ENCODE measurements around the gene KAZN.

KAZN gene

GRCh38 chr1:14724678-14725077 lies 126.2 kb downstream of the KAZN start (continued):
- TF ChIP-seq CREB5 (CRISPR knock-in tag; IDR thresholded peaks at IDR 0.05; ENCODE audit: low read depth) (no peak), ZNF565 (CRISPR knock-in tag; conservative IDR thresholded peaks at IDR 0.05; ENCODE audit: low read depth) (no peak), ISL1 (CRISPR knock-in tag; IDR thresholded peaks at IDR 0.05) (no peak)

GRCh38 chr1:14725238-14725637 lies 126.8 kb downstream of the KAZN start:
- no peak for ATAC-seq
- TF ChIP-seq ZC3H10 (CRISPR knock-in tag; IDR thresholded peaks at IDR 0.05): no peak
- TF ChIP-seq BACH2 (CRISPR knock-in tag; IDR thresholded peaks at IDR 0.05; ENCODE audit: borderline replicate concordance): no peak
- no peak for TF ChIP-seq ISL1 (CRISPR knock-in tag; IDR thresholded peaks at IDR 0.05)
- TF ChIP-seq ZFP3 (CRISPR knock-in tag; IDR thresholded peaks at IDR 0.05): no peak
- TF ChIP-seq POU6F1 (CRISPR knock-in tag; IDR thresholded peaks at IDR 0.05; ENCODE audit: borderline replicate concordance, low read depth): no peak
- no peak for TF ChIP-seq ZNF8 (CRISPR knock-in tag; IDR thresholded peaks at IDR 0.05)
- TF ChIP-seq CSDC2 (CRISPR knock-in tag; IDR thresholded peaks at IDR 0.05): no peak
- no peak for TF ChIP-seq RARB (CRISPR knock-in tag; IDR thresholded peaks at IDR 0.05)
- TF ChIP-seq ZNF565 (CRISPR knock-in tag; conservative IDR thresholded peaks at IDR 0.05; ENCODE audit: low read depth): no peak
- no peak for TF ChIP-seq OSR1 (CRISPR knock-in tag; IDR thresholded peaks at IDR 0.05)
- TF ChIP-seq ESRRG (CRISPR knock-in tag; IDR thresholded peaks at IDR 0.05): no peak
- TF ChIP-seq TSHZ2 (CRISPR knock-in tag; IDR thresholded peaks at IDR 0.05): no peak
- TF ChIP-seq PPARA (CRISPR knock-in tag; IDR thresholded peaks at IDR 0.05; ENCODE audit: borderline replicate concordance): no peak
- TF ChIP-seq SNAI2 (CRISPR knock-in tag; IDR thresholded peaks at IDR 0.05): no peak
- TF ChIP-seq GLIS3 (CRISPR knock-in tag; IDR thresholded peaks at IDR 0.05): no peak
- no peak for TF ChIP-seq ZFP30 (CRISPR knock-in tag; IDR thresholded peaks at IDR 0.05)
- no peak for TF ChIP-seq TOX (CRISPR knock-in tag; IDR thresholded peaks at IDR 0.05; ENCODE audit: borderline replicate concordance)
- no peak for TF ChIP-seq CREB5 (CRISPR knock-in tag; IDR thresholded peaks at IDR 0.05; ENCODE audit: low read depth)
- no peak for TF ChIP-seq PATZ1 (CRISPR knock-in tag; IDR thresholded peaks at IDR 0.05; ENCODE audit: borderline replicate concordance)
- TF ChIP-seq ZNF70 (CRISPR knock-in tag; IDR thresholded peaks at IDR 0.05): no peak

GRCh38 chr1:14725695-14726094 lies 127.2 kb downstream of the KAZN start:
- no peak for TF ChIP-seq SNAI2 (CRISPR knock-in tag; IDR thresholded peaks at IDR 0.05)
- no peak for TF ChIP-seq ZNF565 (CRISPR knock-in tag; conservative IDR thresholded peaks at IDR 0.05; ENCODE audit: low read depth)
- TF ChIP-seq ISL1 (CRISPR knock-in tag; IDR thresholded peaks at IDR 0.05): no peak
- TF ChIP-seq TSHZ2 (CRISPR knock-in tag; IDR thresholded peaks at IDR 0.05): no peak
- no peak for TF ChIP-seq CREB5 (CRISPR knock-in tag; IDR thresholded peaks at IDR 0.05; ENCODE audit: low read depth)
- no peak for TF ChIP-seq TOX (CRISPR knock-in tag; IDR thresholded peaks at IDR 0.05; ENCODE audit: borderline replicate concordance)
- no peak for TF ChIP-seq GLIS3 (CRISPR knock-in tag; IDR thresholded peaks at IDR 0.05)
- TF ChIP-seq PPARA (CRISPR knock-in tag; IDR thresholded peaks at IDR 0.05; ENCODE audit: borderline replicate concordance): no peak
- TF ChIP-seq ZFP30 (CRISPR knock-in tag; IDR thresholded peaks at IDR 0.05): no peak
- no peak for TF ChIP-seq PATZ1 (CRISPR knock-in tag; IDR thresholded peaks at IDR 0.05; ENCODE audit: borderline replicate concordance)
- TF ChIP-seq ZNF70 (CRISPR knock-in tag; IDR thresholded peaks at IDR 0.05): no peak
- no peak for ATAC-seq
